MCF 10A (cell line): ENCODE measurements around the gene SHLD1. TPM values are rescaled to one million over a fixed set of nuclear protein-coding genes. Genes with fewer than 3 reads are reported as not detected.

Source experiments
- BruUV-seq: library from RNA; stranded (reverse); fragments of 400-500 nt; replicated peaks from 2 replicates; lab custom pipeline; 2021; lab: Mats Ljungman, UMichigan
- CTCF ChIA-PET: fragments of 300-600 bp; sonication (Branson Sonifier 250); formaldehyde crosslinking; extraction: SDS; loops from one replicate; lab custom pipeline; 2021; ENCODE audit warnings: antibody characterized with exemption, inconsistent platforms; lab: Yijun Ruan, JAX
- POLR2A ChIA-PET: fragments of 300-600, 350-650 bp; sonication (Branson Sonifier 250); formaldehyde crosslinking; extraction: SDS; loops from one replicate; lab custom pipeline; 2020; ENCODE audit warnings: antibody characterized with exemption, inconsistent platforms; lab: Yijun Ruan, JAX
- DNase-seq: peaks from one replicate; pipeline ENCODE4 v3.0.0-alpha.2; 2018; ENCODE audit not compliant: unreplicated experiment
- H3K27ac Mint-ChIP-seq: one replicate; pipeline ENCODE4 v1.8.0; 2022; ENCODE audit warnings: mild to moderate bottlenecking, low read depth, mixed read lengths; ENCODE audit not compliant: unreplicated experiment
- H3K27me3 Mint-ChIP-seq: one replicate; pipeline ENCODE4 v1.8.0; 2022; ENCODE audit warnings: mixed read lengths; ENCODE audit not compliant: insufficient read depth, unreplicated experiment
- H3K36me3 Mint-ChIP-seq: one replicate; pipeline ENCODE4 v1.8.0; 2022; ENCODE audit warnings: mild to moderate bottlenecking, moderate library complexity, mixed read lengths; ENCODE audit not compliant: insufficient read depth, unreplicated experiment
- H3K4me1 Mint-ChIP-seq: one replicate; pipeline ENCODE4 v1.8.0; 2022; ENCODE audit warnings: mixed read lengths; ENCODE audit not compliant: insufficient read depth, unreplicated experiment
- H3K4me3 Mint-ChIP-seq: one replicate; pipeline ENCODE4 v1.8.0; 2022; ENCODE audit warnings: mild to moderate bottlenecking, moderate library complexity, mixed read lengths; ENCODE audit not compliant: unreplicated experiment
- H3K9me3 Mint-ChIP-seq: one replicate; pipeline ENCODE4 v1.8.0; 2022; ENCODE audit warnings: mixed read lengths; ENCODE audit not compliant: unreplicated experiment
- CTCF ChIP-seq: fragments of 200-600 bp; IDR thresholded peaks from one replicate; pipeline ENCODE4 v1.8.0; 2022; ENCODE audit warnings: antibody characterized with exemption, mild to moderate bottlenecking; ENCODE audit not compliant: unreplicated experiment
- intact Hi-C: fragments of 100-400 bp; cut with micrococcal nuclease; formaldehyde crosslinking; loops from 2 replicates; pipeline ENCODE4 v1.14.1; 2022
- total RNA-seq: library from RNA; stranded (reverse); gene quantifications from 2 replicates; pipeline ENCODE4 v1.2.3, GENCODE V29; 2022

The SHLD1 gene
- total RNA-seq, 1 experiment from 2014 or later = 2.3 TPM

DNA sequence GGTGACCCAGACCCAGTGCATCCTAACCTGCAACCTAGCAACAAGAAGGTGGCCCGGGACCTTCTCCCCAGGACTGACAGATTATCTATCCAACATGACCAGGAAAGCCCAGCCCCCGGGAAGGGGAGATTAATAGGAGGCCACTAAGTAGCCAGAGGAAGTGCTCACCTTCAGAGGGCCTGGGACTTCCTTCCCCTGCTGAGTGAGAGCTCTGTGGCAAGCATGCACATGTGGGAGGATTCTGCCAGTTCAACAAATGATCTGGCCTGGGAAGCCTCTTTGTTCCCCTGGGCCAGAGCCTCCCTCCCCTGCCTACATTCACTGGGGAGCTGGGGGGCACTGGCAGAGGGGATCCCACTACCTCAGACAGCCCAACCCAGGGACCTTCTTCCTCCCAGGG is 39.6 kb downstream of the SHLD1 start:
- no peak for DNase-seq
- intact Hi-C loops = no loop called here
- Mint-ChIP-seq H3K4me3 (no peak overlapping the region), H3K36me3 (no peaks in the 10 kb centered on the region), H3K27ac (no peak overlapping the region), H3K9me3 (no peaks in the 10 kb centered on the region), H3K4me1 (peaks cover 14% of the 10 kb centered on the region), H3K27me3 (no peaks in the 10 kb centered on the region)
- TF ChIP-seq CTCF = no peak
- BruUV-seq = no TSS peak
- POLR2A ChIA-PET = interaction anchor here (3.0 to 4.8 kb wide), 2 partner anchors 132 to 261 kb away, joined by 27 to 29 read pairs; no protein-coding TSS in a partner anchor
- CTCF ChIA-PET = interaction anchor here (0.6 to 9.7 kb wide), 14 partner anchors 8 to 264 kb away, joined by 3 to 216 read pairs (median 6); no protein-coding TSS in a partner anchor

GRCh38 chr20:5793916-5794315 is 43.7 kb downstream of the SHLD1 start:
- ChIA-PET CTCF (interaction anchor here (0.6 to 1.3 kb wide), 8 partner anchors 10 to 668 kb away, joined by 3 to 5 read pairs (median 4); no protein-coding TSS in a partner anchor), POLR2A (interaction anchor here (1.2 kb wide), 2 partner anchors 9 to 259 kb away, joined by 3 read pairs; no protein-coding TSS in a partner anchor)
- Mint-ChIP-seq H3K27me3 (no peaks in the 10 kb centered on the region), H3K36me3 (no peaks in the 10 kb centered on the region), H3K27ac (no peak overlapping the region), H3K9me3 (no peaks in the 10 kb centered on the region), H3K4me3 (no peak overlapping the region), H3K4me1 (no peaks in the 10 kb centered on the region)
- no peak for DNase-seq
- no TSS peak for BruUV-seq
- TF ChIP-seq CTCF = no peak
- intact Hi-C loops = no loop called here

DNA sequence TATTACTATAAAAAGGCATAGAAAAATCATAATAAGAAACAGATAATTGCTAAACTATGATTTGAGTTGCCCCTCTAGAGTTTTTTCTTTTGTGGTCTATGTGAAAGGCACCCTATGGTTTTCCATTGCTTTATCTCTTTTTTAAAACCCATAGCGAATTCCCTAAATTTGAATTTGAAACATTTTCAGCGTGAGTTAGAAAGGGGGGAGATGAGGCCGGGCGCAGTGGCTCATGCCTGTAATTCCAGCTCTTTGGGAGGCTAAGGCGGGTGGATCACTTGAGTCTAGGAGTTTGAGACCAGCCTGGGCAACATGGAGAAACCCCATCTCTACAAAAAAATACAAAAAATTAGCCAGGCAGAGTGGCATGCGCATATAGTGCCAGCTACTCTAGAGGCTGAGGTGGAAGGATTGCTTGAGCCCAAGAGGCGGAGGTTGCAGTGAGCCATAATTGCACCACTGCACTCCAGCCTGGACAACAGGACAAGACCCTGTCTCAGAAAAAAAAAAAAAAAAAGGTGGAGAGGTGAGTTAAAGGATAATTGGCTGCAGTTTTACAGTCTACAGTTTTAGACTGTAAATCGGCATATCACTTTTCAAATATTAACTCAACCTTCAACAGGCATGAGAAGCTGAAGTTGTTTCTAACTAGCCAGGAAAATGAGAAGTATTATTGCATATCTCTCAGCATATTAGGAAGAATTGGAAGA is 46.3 kb downstream of the SHLD1 start:
- ChIA-PET POLR2A (interaction anchor here (0.6 to 1.1 kb wide), 5 partner anchors 12 to 207 kb away, joined by 3 to 5 read pairs (median 3); no protein-coding TSS in a partner anchor), CTCF (interaction anchor here (0.5 to 2.9 kb wide), 8 partner anchors 8 to 688 kb away, joined by 3 to 24 read pairs (median 4); no protein-coding TSS in a partner anchor)
- TF ChIP-seq CTCF = no peak
- Mint-ChIP-seq H3K27me3 (no peaks in the 10 kb centered on the region), H3K27ac (no peak overlapping the region), H3K36me3 (no peaks in the 10 kb centered on the region), H3K4me1 (no peaks in the 10 kb centered on the region), H3K9me3 (no peaks in the 10 kb centered on the region), H3K4me3 (no peak overlapping the region)
- intact Hi-C loops = no loop called here
- DNase-seq = no peak
- no TSS peak for BruUV-seq

GRCh38 chr20:5797165-5797564 is 47.0 kb downstream of the SHLD1 start:
- BruUV-seq = no TSS peak
- H3K27ac Mint-ChIP-seq = no peak overlapping the region
- no peak overlapping the region for H3K4me3 Mint-ChIP-seq
- intact Hi-C loops = no loop called here
- no peaks in the 10 kb centered on the region for H3K4me1 Mint-ChIP-seq
- no peak for TF ChIP-seq CTCF
- CTCF ChIA-PET = interaction anchor here (0.5 to 2.9 kb wide), 7 partner anchors 9 to 689 kb away, joined by 3 to 24 read pairs (median 4); no protein-coding TSS in a partner anchor
- H3K27me3 Mint-ChIP-seq = no peaks in the 10 kb centered on the region
- POLR2A ChIA-PET = interaction anchor here (0.6 to 1.1 kb wide), 5 partner anchors 12 to 207 kb away, joined by 3 to 5 read pairs (median 3); no protein-coding TSS in a partner anchor
- DNase-seq = no peak
- H3K9me3 Mint-ChIP-seq = no peaks in the 10 kb centered on the region
- H3K36me3 Mint-ChIP-seq = no peaks in the 10 kb centered on the region
